Neuronal stem cell (in vitro differentiated cells): ENCODE data around the gene THSD1.
"Not testable (repeated sequence)": the region's sequence is repeated elsewhere in the genome, so short reads cannot be mapped to it uniquely, and the experiment has no call there.

Experiments used
- DNase-seq: peaks from one replicate; pipeline ENCODE4 v3.0.0-alpha.2; 2013; ENCODE audit warnings: low spot score
- H2AFZ ChIP-seq: one replicate; pipeline ENCODE4 v1.6.1; 2013; ENCODE audit warnings: mild to moderate bottlenecking, low read length, inconsistent platforms
- H2AK5ac ChIP-seq: 2 replicates; pipeline ENCODE4 v1.6.1; 2013; ENCODE audit warnings: low read depth, mild to moderate bottlenecking, inconsistent platforms, low read length, moderate library complexity, mixed read lengths
- H2BK120ac ChIP-seq: 2 replicates; pipeline ENCODE4 v1.6.1; 2013; ENCODE audit warnings: low read depth, mild to moderate bottlenecking, inconsistent platforms, low read length, moderate library complexity, mixed read lengths
- H2BK12ac ChIP-seq: one replicate; pipeline ENCODE4 v1.6.1; 2013; ENCODE audit warnings: low read length, inconsistent platforms
- H2BK15ac ChIP-seq: 2 replicates; pipeline ENCODE4 v1.6.1; 2013; ENCODE audit warnings: mild to moderate bottlenecking, low read length, inconsistent platforms, mixed read lengths
- H2BK5ac ChIP-seq: one replicate; pipeline ENCODE4 v1.6.1; 2013; ENCODE audit warnings: inconsistent platforms, mild to moderate bottlenecking, low read length, moderate library complexity
- H3K14ac ChIP-seq: one replicate; pipeline ENCODE4 v1.6.1; 2013; ENCODE audit warnings: low read length, inconsistent platforms
- H3K18ac ChIP-seq: 2 replicates; pipeline ENCODE4 v1.6.1; 2013; ENCODE audit warnings: low read length, inconsistent platforms
- H3K23ac ChIP-seq: 2 replicates; pipeline ENCODE4 v1.6.1; 2013; ENCODE audit warnings: low read depth, mild to moderate bottlenecking, mixed read lengths, low read length, inconsistent platforms; ENCODE audit not compliant: poor library complexity
- H3K27ac ChIP-seq: replicated peaks from 3 replicates; pipeline ENCODE4 v1.5.1; 2013; ENCODE audit warnings: low read length, inconsistent platforms
- H3K27me3 ChIP-seq, 3 experiments: 2 replicates each; pipeline ENCODE4 v1.6.1; 2013; ENCODE audit warnings: low read length in 3 of 3, mild to moderate bottlenecking in 2 of 3, inconsistent platforms in 1 of 3, low read depth in 1 of 3, mixed read lengths in 1 of 3, moderate library complexity in 1 of 3; ENCODE audit not compliant: control insufficient read depth in 3 of 3, insufficient read depth in 3 of 3
- H3K36me3 ChIP-seq, 2 donors: replicated peaks in 1 of 2; 2 replicates each; pipeline ENCODE4 v1.6.1; 2013; ENCODE audit warnings: low read length in 2 of 2; ENCODE audit not compliant: control insufficient read depth in 2 of 2, insufficient read depth in 2 of 2
- H3K4ac ChIP-seq: 2 replicates; pipeline ENCODE4 v1.6.1; 2013; ENCODE audit warnings: inconsistent platforms, mild to moderate bottlenecking, low read length, moderate library complexity
- H3K4me1 ChIP-seq, 2 donors: 1 replicate in 1 of 2; 2 replicates in 1 of 2; pipeline ENCODE4 v1.6.1; 2013; ENCODE audit warnings: low read length in 2 of 2, low read depth in 1 of 2; ENCODE audit not compliant: control insufficient read depth in 2 of 2, insufficient read depth in 1 of 2
- H3K4me2 ChIP-seq: one replicate; pipeline ENCODE4 v1.6.1; 2013; ENCODE audit warnings: mild to moderate bottlenecking, low read length, inconsistent platforms; ENCODE audit not compliant: insufficient read depth, poor library complexity, severe bottlenecking
- H3K4me3 ChIP-seq, 2 donors: 2 replicates each; pipeline ENCODE4 v1.5.1; 2013; ENCODE audit warnings: low read length in 2 of 2, mild to moderate bottlenecking in 2 of 2, inconsistent platforms in 1 of 2, moderate library complexity in 1 of 2
- H3K79me1 ChIP-seq: one replicate; pipeline ENCODE4 v1.6.1; 2013; ENCODE audit warnings: low read depth, mild to moderate bottlenecking, inconsistent platforms, low read length, moderate library complexity
- H3K9ac ChIP-seq: one replicate; pipeline ENCODE4 v1.6.1; 2013; ENCODE audit warnings: mild to moderate bottlenecking, low read depth, low read length, inconsistent platforms; ENCODE audit not compliant: poor library complexity
- H3K9me3 ChIP-seq, 2 donors: replicated peaks in 1 of 2; 2 replicates each; pipeline versions ENCODE3 to v1.6.1; 2013; ENCODE audit warnings: low read length in 2 of 2, mild to moderate bottlenecking in 2 of 2, inconsistent platforms in 1 of 2, low read depth in 1 of 2, mixed read lengths in 1 of 2, moderate library complexity in 1 of 2; ENCODE audit not compliant: control insufficient read depth in 2 of 2, insufficient read depth in 1 of 2
- H4K8ac ChIP-seq: one replicate; pipeline ENCODE4 v1.6.1; 2013; ENCODE audit warnings: low read depth, mild to moderate bottlenecking, inconsistent platforms, low read length, moderate library complexity
- H4K91ac ChIP-seq: one replicate; pipeline ENCODE4 v1.6.1; 2013; ENCODE audit warnings: low read length, low read depth, mild to moderate bottlenecking, inconsistent platforms; ENCODE audit not compliant: poor library complexity
- WGBS, 2 donors: extraction: QIAGEN DNeasy Blood & Tissue Kit; methylation state at CpG; one replicate each; pipeline ENCODE4 v1.1.7; 2013; ENCODE audit warnings: missing lambda C conversion rate in 2 of 2, mixed read lengths in 1 of 2; ENCODE audit not compliant: insufficient read length in 2 of 2, insufficient replicate concordance in 1 of 2; ENCODE audit errors: extremely low coverage in 2 of 2; 5-methylcytosine and 5-hydroxymethylcytosine counted together

THSD1 gene

DNA sequence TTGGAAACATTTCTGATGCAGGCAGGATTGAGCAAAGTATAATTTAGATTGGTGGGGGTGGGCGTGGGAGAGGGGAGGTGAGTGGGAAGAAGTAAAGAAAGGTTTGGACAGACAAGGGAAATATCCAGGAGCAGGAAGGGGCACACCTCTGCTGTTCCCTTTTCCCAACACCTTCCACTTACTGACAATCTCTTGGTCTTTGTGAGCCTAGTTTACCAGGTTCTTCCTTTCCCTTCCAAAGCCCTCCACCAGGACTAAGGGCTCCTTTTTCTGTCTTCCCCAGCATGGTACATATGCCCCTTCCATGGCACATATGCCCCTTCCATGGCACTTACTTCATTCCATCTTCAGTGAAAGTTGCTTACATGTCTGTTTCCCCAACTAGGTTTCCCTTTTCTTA is 6.2 kb upstream of the THSD1 start:
- no peak overlapping the region for H2BK12ac ChIP-seq
- H2AFZ ChIP-seq = no peak overlapping the region
- WGBS, 2 donors = 100% methylated on average over 1 of the region's 1 CpG; no CpG with 5 or more reads in 1 of the 2 donors
- H3K4me1 ChIP-seq = no peaks in the 10 kb centered on the region
- H3K4ac ChIP-seq = no peak overlapping the region
- no peak overlapping the region for H2BK120ac ChIP-seq
- no peak overlapping the region for H2BK5ac ChIP-seq
- no peaks in the 10 kb centered on the region for H3K9me3 ChIP-seq
- H4K8ac ChIP-seq = no peak overlapping the region
- H3K4me3 ChIP-seq = no peak overlapping the region
- H3K4me2 ChIP-seq = no peak overlapping the region
- no peak overlapping the region for H3K14ac ChIP-seq
- H3K27ac ChIP-seq = no peak overlapping the region
- no peak overlapping the region for H3K18ac ChIP-seq
- H2BK15ac ChIP-seq = no peak overlapping the region
- no peaks in the 10 kb centered on the region for H3K27me3 ChIP-seq
- no peak for DNase-seq
- H3K9ac ChIP-seq = no peak overlapping the region
- H2AK5ac ChIP-seq = no peak overlapping the region
- H3K36me3 ChIP-seq = peaks cover 6 to 68% of the 10 kb centered on the region in 2 donors
- no peak overlapping the region for H3K23ac ChIP-seq
- H4K91ac ChIP-seq = no peak overlapping the region
- peaks cover 3% of the 10 kb centered on the region for H3K79me1 ChIP-seq

GRCh38 chr13:52411629-52412028 is 5.7 kb upstream of the THSD1 start:
- Histone ChIP-seq H3K27me3 (peaks cover 0 to 3% (median 0%) of the 10 kb centered on the region in 3 experiments), H2BK5ac (no peak overlapping the region), H2BK120ac (no peak overlapping the region)

GRCh38 chr13:52408071-52408658 is 2.2 kb upstream of the THSD1 start:
- not testable (repeated sequence) for H3K79me1 ChIP-seq, H2AFZ ChIP-seq, H3K14ac ChIP-seq, H2BK120ac ChIP-seq, DNase-seq, H3K9ac ChIP-seq, H3K27ac ChIP-seq, H3K23ac ChIP-seq, H3K4ac ChIP-seq, H3K4me3 ChIP-seq, H4K8ac ChIP-seq, H4K91ac ChIP-seq, H2AK5ac ChIP-seq, H3K4me2 ChIP-seq, H3K9me3 ChIP-seq, H2BK15ac ChIP-seq, H2BK12ac ChIP-seq, H2BK5ac ChIP-seq, H3K18ac ChIP-seq, H3K4me1 ChIP-seq
- peaks cover 2 to 28% of the 10 kb centered on the region in 2 donors for H3K36me3 ChIP-seq
- peaks cover 0 to 23% (median 0%) of the 10 kb centered on the region in 3 experiments for H3K27me3 ChIP-seq
- WGBS, 2 donors = no CpG with 5 or more reads among the region's 33 CpGs

More at GRCh38 chr13:52411629-52412028, 5.7 kb upstream of the THSD1 start:
- WGBS, 2 donors = no CpG with 5 or more reads among the region's 4 CpGs
- H2BK12ac ChIP-seq = no peak overlapping the region
- H2BK15ac ChIP-seq = no peak overlapping the region
- no peak overlapping the region for H2AK5ac ChIP-seq
- no peak overlapping the region for H3K9ac ChIP-seq
- no peak overlapping the region for H3K4me2 ChIP-seq
- H3K27ac ChIP-seq = no peak overlapping the region
- H3K4me3 ChIP-seq = no peak overlapping the region
- H3K14ac ChIP-seq = no peak overlapping the region
- no peak overlapping the region for H3K4ac ChIP-seq
- peaks cover 6 to 63% of the 10 kb centered on the region in 2 donors for H3K36me3 ChIP-seq
- H2AFZ ChIP-seq = no peak overlapping the region
- no peaks in the 10 kb centered on the region for H3K9me3 ChIP-seq
- H3K18ac ChIP-seq = no peak overlapping the region
- no peak overlapping the region for H4K91ac ChIP-seq
- peaks cover 3% of the 10 kb centered on the region for H3K79me1 ChIP-seq
- no peak for DNase-seq
- H3K23ac ChIP-seq = no peak overlapping the region
- H3K4me1 ChIP-seq = no peaks in the 10 kb centered on the region
- H4K8ac ChIP-seq = no peak overlapping the region

GRCh38 chr13:52407436-52407835 is 1.5 kb upstream of the THSD1 start:
- H2AFZ ChIP-seq, DNase-seq: not testable (repeated sequence)
- no CpG with 5 or more reads among the region's 12 CpGs for WGBS, 2 donors

More at GRCh38 chr13:52407436-52407835, 1.5 kb upstream of the THSD1 start:
- H3K27ac ChIP-seq, H2BK5ac ChIP-seq, H2BK120ac ChIP-seq, H2AK5ac ChIP-seq, H3K79me1 ChIP-seq, H3K18ac ChIP-seq, H4K8ac ChIP-seq, H3K4me3 ChIP-seq, H3K9me3 ChIP-seq, H3K4me1 ChIP-seq, H4K91ac ChIP-seq, H3K9ac ChIP-seq, H2BK12ac ChIP-seq, H3K4ac ChIP-seq, H3K4me2 ChIP-seq, H3K14ac ChIP-seq, H3K23ac ChIP-seq, H2BK15ac ChIP-seq: not testable (repeated sequence)
- peaks cover 0 to 23% (median 0%) of the 10 kb centered on the region in 3 experiments for H3K27me3 ChIP-seq
- H3K36me3 ChIP-seq = peaks cover 2 to 22% of the 10 kb centered on the region in 2 donors
